HG02938 (cell line): Measurements from ENCODE around the gene SLC19A1.

Source experiments
- ATAC-seq: cut with Tn5 transposase; IDR thresholded peaks from one replicate; pipeline ENCODE4 v1.9.1; 2021; ENCODE audit warnings: mild to moderate bottlenecking, moderate library complexity; ENCODE audit not compliant: unreplicated experiment

The SLC19A1 gene

GRCh38 chr21:45542242-45542666, at the start of gene SLC19A1:
TSS of gene SLC19A1 (minus strand) at chr21:45542440. CDS start at chr21:45537959, 4,481 bp downstream.
- no peak for ATAC-seq

GRCh38 chr21:45591619-45592207, 49.5 kb upstream of the SLC19A1 start:
- ATAC-seq: no peak

- ATAC-seq: no peak
These were observed 48.7 kb upstream of the SLC19A1 start for GRCh38 chr21:45590726-45591618.

GRCh38 chr21:45590246-45590725, 48.0 kb upstream of the SLC19A1 start:
- no peak for ATAC-seq

- ATAC-seq: no peak
These were observed 47.5 kb upstream of the SLC19A1 start for GRCh38 chr21:45589686-45590245.

GRCh38 chr21:45588871-45589491, 46.7 kb upstream of the SLC19A1 start:
- ATAC-seq: no peak

- no peak for ATAC-seq
These were observed 46.0 kb upstream of the SLC19A1 start for GRCh38 chr21:45588086-45588825.

- no peak for ATAC-seq
These were observed 44.1 kb upstream of the SLC19A1 start for GRCh38 chr21:45586289-45586858.

- no peak for ATAC-seq
These were observed 42.5 kb upstream of the SLC19A1 start for GRCh38 chr21:45584786-45585185.

GRCh38 chr21:45583831-45584509, 41.7 kb upstream of the SLC19A1 start:
- ATAC-seq: no peak

GRCh38 chr21:45582128-45582527, 39.9 kb upstream of the SLC19A1 start:
- no peak for ATAC-seq

GRCh38 chr21:45581322-45581712, 39.1 kb upstream of the SLC19A1 start:
- no peak for ATAC-seq

- no peak for ATAC-seq
These were observed 38.5 kb upstream of the SLC19A1 start for GRCh38 chr21:45580576-45581321.

GRCh38 chr21:45580181-45580575, 37.9 kb upstream of the SLC19A1 start:
- no peak for ATAC-seq

- ATAC-seq: no peak
These were observed 37.3 kb upstream of the SLC19A1 start for GRCh38 chr21:45579383-45580180.

GRCh38 chr21:45578811-45579381, 36.7 kb upstream of the SLC19A1 start:
- ATAC-seq: no peak

GRCh38 chr21:45578176-45578801, 36.0 kb upstream of the SLC19A1 start:
- ATAC-seq: no peak
